SU-DHL-6 (cell line): Measurements from ENCODE around the gene MPRIP.

Experiments
- CTCF ChIP-seq: fragments of 200-600 bp; sonication (generic); IDR thresholded peaks from one replicate; pipeline ENCODE4 v1.5.1; 2017; ENCODE audit warnings: antibody characterized with exemption, mild to moderate bottlenecking, low read length, moderate library complexity; ENCODE audit not compliant: insufficient read depth, poor library complexity, severe bottlenecking
- EZH2phosphoT487 ChIP-seq: fragments of 200-600 bp; sonication (generic), shearing (Covaris generic); conservative IDR thresholded peaks from 2 replicates; pipeline ENCODE4 v1.6.1; 2018; ENCODE audit warnings: mild to moderate bottlenecking, antibody characterized with exemption, low read length, moderate library complexity, mixed read lengths

- no peak for TF ChIP-seq CTCF
- TF ChIP-seq EZH2phosphoT487 = no peak
Measured at GRCh38 chr17:17213775-17214174, 171.5 kb downstream of the MPRIP start.
